ENCODE measurements around the gene HNRNPU.

The HNRNPU gene

DNA sequence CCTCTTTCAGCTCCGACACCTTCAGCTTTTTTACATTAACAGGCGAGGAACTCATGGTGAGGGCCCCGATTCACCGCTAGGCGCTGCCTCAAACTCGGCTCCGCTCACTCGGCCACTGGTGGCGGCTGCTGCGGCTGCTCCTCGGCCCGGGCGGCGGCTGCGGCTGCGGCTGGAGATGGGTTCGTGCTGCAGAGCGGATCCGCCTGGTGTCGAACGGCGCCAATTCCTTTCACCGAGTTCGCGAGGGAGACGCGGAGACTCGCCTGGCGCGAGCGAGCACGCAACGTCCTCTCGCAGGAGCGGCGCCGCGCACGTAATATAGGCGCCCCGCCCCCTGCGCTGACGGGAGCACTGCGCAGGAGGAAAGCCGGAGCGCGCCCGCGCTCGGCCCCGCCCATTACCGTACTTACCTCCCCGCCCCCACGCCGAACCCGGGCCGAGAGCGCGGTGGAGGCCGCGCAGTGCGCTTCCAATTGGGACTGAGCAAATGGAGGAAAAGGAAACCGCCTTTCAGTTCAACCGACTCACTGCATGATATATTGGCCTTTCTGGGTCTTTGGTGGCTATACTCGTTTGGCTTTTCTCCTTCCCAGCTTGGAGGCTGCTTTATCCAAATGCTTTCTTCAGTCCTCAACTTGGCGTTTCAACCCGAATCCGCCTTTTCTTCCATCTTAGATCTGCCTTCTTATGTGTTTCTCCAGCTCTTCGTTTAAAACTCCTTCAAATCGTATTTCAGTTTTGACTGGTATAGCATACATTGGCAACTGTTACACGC lies at the start of gene HNRNPU:
HNRNPU (minus strand) TSS at position 291 of the 775 bp plus-strand sequence; CDS start at position 55, 236 bp downstream.
- H3K27me3 ChIP-seq (ENCODE audit: control insufficient read depth in 1 of 2, insufficient read depth in 2 of 2, low read length in 2 of 2): no peaks in the 10 kb centered on the region
- peaks cover 31% of the 10 kb centered on the region in 2 donors for H3K4me1 ChIP-seq (ENCODE audit: control insufficient read depth in 1 of 2, insufficient read depth in 2 of 2, low read length in 2 of 2)
- H3K27ac ChIP-seq (ENCODE audit: low read depth, low read length): peak within 1 kb of the TSS; percentile 100
- H3K9ac ChIP-seq (ENCODE audit: low read depth in 1 of 2, low read length in 2 of 2): peak within 1 kb of the TSS; percentile 94 to 100
- H3K36me3 ChIP-seq (ENCODE audit: control insufficient read depth in 1 of 2, insufficient read depth in 2 of 2, low read length in 2 of 2): peaks cover 11 to 14% of the 10 kb centered on the region in 2 donors
- peak within 1 kb of the TSS; percentile 92 to 97 for H3K4me3 ChIP-seq (ENCODE audit: low read depth in 1 of 2, low read length in 2 of 2)
- H3K9me3 ChIP-seq (ENCODE audit: control insufficient read depth in 1 of 2, low read length in 2 of 2): no peaks in the 10 kb centered on the region

DNA sequence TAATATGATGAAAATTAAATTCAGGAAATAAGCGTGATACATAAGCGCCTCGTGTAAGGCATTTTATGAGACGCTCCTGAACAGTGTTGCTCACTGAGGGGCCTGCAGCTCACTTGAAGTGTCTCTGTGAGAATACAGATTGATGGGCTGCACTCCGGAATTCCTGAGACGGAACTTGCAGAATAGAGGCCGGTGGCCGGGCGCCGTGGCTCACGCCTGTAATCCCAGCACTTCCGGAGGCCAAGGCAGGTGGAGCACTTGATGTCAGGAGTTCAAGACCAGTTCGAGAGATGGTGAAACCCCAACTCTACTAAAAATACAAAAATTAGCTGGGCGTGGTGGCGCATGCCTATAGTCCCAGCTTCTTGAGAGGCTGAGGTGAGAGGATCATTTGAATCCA lies 49.5 kb upstream of the HNRNPU start:
- H3K4me1 ChIP-seq (ENCODE audit: control insufficient read depth in 1 of 2, insufficient read depth in 2 of 2, low read length in 2 of 2): peaks cover 0 to under 1% of the 10 kb centered on the region in 2 donors
- H3K27me3 ChIP-seq (ENCODE audit: control insufficient read depth in 1 of 2, insufficient read depth in 2 of 2, low read length in 2 of 2): no peaks in the 10 kb centered on the region
- no peak overlapping the region for H3K27ac ChIP-seq (ENCODE audit: low read depth, low read length)
- H3K36me3 ChIP-seq (ENCODE audit: control insufficient read depth in 1 of 2, insufficient read depth in 2 of 2, low read length in 2 of 2): no peaks in the 10 kb centered on the region
- H3K9ac ChIP-seq (ENCODE audit: low read depth in 1 of 2, low read length in 2 of 2): no peak overlapping the region
- no peaks in the 10 kb centered on the region for H3K9me3 ChIP-seq (ENCODE audit: control insufficient read depth in 1 of 2, low read length in 2 of 2)
- H3K4me3 ChIP-seq (ENCODE audit: low read depth in 1 of 2, low read length in 2 of 2): no peak overlapping the region

DNA sequence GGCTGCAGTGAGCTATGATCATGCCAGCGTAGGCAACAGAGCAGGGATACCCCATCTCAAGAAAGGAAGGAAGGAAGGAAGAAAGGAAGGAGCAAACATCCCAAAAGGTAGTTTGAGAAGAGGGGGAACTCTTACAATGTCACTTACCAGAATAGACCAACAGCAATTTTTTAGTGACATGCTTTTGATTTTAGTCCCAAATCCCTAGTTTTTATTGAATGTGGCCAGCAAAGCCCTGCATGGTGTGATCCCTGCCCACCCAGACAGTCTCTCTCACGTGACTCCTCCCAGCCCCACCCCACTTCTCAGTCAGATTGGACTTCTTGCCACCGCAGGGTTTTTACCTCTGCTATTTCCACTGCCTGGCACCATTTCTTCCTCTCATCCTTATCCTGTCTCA lies 39.8 kb upstream of the HNRNPU start:
- Histone ChIP-seq H3K9ac (ENCODE audit: low read depth in 1 of 2, low read length in 2 of 2) (no peak overlapping the region), H3K36me3 (ENCODE audit: control insufficient read depth in 1 of 2, insufficient read depth in 2 of 2, low read length in 2 of 2) (no peaks in the 10 kb centered on the region), H3K4me3 (ENCODE audit: low read depth in 1 of 2, low read length in 2 of 2) (no peak overlapping the region), H3K27ac (ENCODE audit: low read depth, low read length) (no peak overlapping the region), H3K9me3 (ENCODE audit: control insufficient read depth in 1 of 2, low read length in 2 of 2) (no peaks in the 10 kb centered on the region), H3K27me3 (ENCODE audit: control insufficient read depth in 1 of 2, insufficient read depth in 2 of 2, low read length in 2 of 2) (no peaks in the 10 kb centered on the region), H3K4me1 (ENCODE audit: control insufficient read depth in 1 of 2, insufficient read depth in 2 of 2, low read length in 2 of 2) (no peaks in the 10 kb centered on the region)

DNA sequence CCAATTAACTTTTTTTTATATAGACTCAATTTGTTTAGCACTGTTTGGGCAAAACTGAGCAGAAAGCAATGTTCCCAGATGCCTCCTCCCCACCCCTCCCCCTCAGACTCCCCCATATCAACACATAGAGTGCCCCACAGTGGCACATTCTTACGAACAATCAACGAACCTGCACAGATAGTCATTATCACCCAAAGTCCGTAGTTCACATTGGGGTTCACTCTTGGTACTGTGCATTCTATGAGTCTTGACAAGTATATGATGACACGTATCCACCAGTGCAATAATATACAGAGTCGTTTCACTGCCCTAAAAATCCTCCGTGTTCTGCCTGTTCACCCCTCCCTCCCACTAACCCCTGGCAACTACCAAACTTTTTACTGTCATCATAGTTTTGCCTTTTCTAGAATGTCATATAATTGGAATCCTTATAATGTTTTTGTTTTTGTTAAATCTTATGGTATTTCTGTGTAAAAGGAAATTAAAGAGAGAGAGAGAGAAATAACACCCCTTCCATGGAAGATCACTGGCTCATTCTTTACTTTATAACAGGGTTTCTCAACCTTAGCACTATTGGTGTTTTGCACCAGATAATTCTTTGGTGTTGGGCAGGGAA lies 37.2 kb upstream of the HNRNPU start:
- Histone ChIP-seq H3K4me1 (ENCODE audit: control insufficient read depth in 1 of 2, insufficient read depth in 2 of 2, low read length in 2 of 2) (no peaks in the 10 kb centered on the region), H3K9me3 (ENCODE audit: control insufficient read depth in 1 of 2, low read length in 2 of 2) (no peaks in the 10 kb centered on the region), H3K27ac (ENCODE audit: low read depth, low read length) (no peak overlapping the region), H3K4me3 (ENCODE audit: low read depth in 1 of 2, low read length in 2 of 2) (no peak overlapping the region), H3K36me3 (ENCODE audit: control insufficient read depth in 1 of 2, insufficient read depth in 2 of 2, low read length in 2 of 2) (no peaks in the 10 kb centered on the region), H3K27me3 (ENCODE audit: control insufficient read depth in 1 of 2, insufficient read depth in 2 of 2, low read length in 2 of 2) (no peaks in the 10 kb centered on the region), H3K9ac (ENCODE audit: low read depth in 1 of 2, low read length in 2 of 2) (no peak overlapping the region)

DNA sequence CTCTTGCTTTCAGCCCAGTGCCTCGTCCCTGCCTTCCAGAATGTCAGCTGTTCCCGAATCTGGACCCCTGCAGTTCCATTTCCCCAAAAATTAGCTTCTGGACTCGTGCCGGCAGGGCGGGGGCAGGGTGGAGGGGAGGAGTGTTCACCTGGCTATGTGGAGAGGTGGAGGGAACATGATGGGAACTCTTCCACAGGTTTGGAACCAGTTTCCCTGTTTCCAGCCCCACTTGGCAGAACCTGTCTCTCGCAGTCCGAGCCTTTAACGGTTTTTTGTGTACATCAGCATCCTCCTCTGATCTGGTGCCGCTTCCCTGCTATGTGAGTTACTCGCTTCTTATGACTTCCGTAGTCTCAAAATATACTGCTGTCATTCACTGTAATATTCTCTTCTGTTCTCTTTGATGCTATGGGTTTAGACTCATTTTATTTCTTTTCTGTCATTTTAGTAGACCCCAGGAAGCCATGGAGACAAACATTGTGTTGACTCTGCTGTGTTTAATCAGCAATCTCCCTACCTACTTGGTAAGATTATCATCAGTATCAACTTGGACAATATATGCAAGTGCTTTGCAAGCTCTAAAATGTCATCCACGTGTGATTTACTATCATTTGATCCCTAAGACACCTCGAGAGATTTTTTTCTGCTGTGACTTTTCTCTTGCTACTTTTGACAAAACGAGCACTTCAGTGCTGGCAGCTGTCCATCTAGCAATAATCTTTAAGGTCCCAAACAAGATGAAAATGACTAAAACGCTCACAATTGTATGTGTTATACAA lies 33.3 kb upstream of the HNRNPU start:
- H3K4me1 ChIP-seq (ENCODE audit: control insufficient read depth in 1 of 2, insufficient read depth in 2 of 2, low read length in 2 of 2): no peaks in the 10 kb centered on the region
- H3K27me3 ChIP-seq (ENCODE audit: control insufficient read depth in 1 of 2, insufficient read depth in 2 of 2, low read length in 2 of 2): no peaks in the 10 kb centered on the region
- no peaks in the 10 kb centered on the region for H3K9me3 ChIP-seq (ENCODE audit: control insufficient read depth in 1 of 2, low read length in 2 of 2)
- H3K9ac ChIP-seq (ENCODE audit: low read depth in 1 of 2, low read length in 2 of 2): no peak overlapping the region
- H3K36me3 ChIP-seq (ENCODE audit: control insufficient read depth in 1 of 2, insufficient read depth in 2 of 2, low read length in 2 of 2): no peaks in the 10 kb centered on the region
- H3K4me3 ChIP-seq (ENCODE audit: low read depth in 1 of 2, low read length in 2 of 2): no peak overlapping the region
- no peak overlapping the region for H3K27ac ChIP-seq (ENCODE audit: low read depth, low read length)

DNA sequence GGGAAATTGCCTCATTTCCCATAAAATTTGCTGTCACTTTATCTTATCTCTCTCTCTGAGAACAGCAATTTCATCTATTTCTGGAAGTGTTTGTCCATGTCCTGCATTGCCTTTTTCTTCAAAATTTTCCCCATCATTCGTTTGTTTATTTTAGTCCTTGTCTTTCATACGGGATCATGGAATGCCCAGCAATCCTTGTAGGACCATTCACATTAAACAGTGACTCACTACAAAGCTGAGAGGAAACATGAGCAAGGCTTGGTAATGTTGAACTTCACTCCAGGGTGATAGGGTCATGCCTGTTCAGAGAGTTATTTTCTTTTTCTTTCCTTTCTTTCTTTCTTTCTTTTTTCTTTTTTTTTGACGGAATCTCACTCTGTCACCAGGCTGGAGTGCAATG lies 32.2 kb upstream of the HNRNPU start:
- Histone ChIP-seq H3K9ac (ENCODE audit: low read depth in 1 of 2, low read length in 2 of 2) (no peak overlapping the region), H3K27ac (ENCODE audit: low read depth, low read length) (no peak overlapping the region), H3K27me3 (ENCODE audit: control insufficient read depth in 1 of 2, insufficient read depth in 2 of 2, low read length in 2 of 2) (no peaks in the 10 kb centered on the region), H3K4me3 (ENCODE audit: low read depth in 1 of 2, low read length in 2 of 2) (no peak overlapping the region), H3K9me3 (ENCODE audit: control insufficient read depth in 1 of 2, low read length in 2 of 2) (no peaks in the 10 kb centered on the region), H3K4me1 (ENCODE audit: control insufficient read depth in 1 of 2, insufficient read depth in 2 of 2, low read length in 2 of 2) (no peaks in the 10 kb centered on the region), H3K36me3 (ENCODE audit: control insufficient read depth in 1 of 2, insufficient read depth in 2 of 2, low read length in 2 of 2) (no peaks in the 10 kb centered on the region)

DNA sequence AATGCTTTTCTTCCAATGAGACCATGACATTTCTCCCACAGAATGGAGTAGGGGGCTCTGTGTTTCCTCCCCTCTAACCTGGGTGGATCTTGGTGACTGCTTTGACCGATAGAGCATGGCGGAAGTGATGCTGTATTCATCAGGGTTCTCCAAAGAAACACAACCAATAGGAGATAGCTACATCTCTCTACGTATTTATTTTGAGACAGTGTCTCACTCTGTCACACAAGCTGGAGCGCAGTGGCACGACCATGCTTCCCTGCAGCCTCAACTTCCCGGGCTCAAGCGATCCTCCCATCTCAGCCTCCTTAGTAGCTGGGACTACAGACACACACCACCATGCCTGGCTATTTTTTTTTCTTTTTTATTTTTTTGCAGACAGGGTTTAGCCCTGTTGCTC lies 29.5 kb upstream of the HNRNPU start:
- no peaks in the 10 kb centered on the region for H3K4me1 ChIP-seq (ENCODE audit: control insufficient read depth in 1 of 2, insufficient read depth in 2 of 2, low read length in 2 of 2)
- H3K9me3 ChIP-seq (ENCODE audit: control insufficient read depth in 1 of 2, low read length in 2 of 2): no peaks in the 10 kb centered on the region

DNA sequence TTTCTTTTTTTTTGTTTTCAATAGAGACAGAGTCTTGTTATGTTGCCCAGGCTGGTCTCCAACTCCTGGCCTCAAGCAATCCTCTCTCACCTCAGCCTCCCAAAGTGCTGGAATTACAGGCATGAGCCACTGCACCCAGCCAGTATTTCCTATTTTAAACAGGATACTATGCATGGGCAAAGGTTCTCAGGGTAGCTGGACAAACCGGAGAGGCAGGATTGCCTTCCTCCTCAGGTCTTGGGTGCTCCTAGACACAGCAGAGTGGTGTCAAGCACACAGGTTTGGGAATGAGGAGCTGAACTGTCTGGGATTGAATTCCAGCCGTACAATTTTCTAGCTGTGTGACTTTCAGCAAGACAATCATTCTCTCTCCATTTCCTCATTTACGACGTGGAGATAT lies 22.9 kb upstream of the HNRNPU start:
- H3K4me1 ChIP-seq (ENCODE audit: control insufficient read depth in 1 of 2, insufficient read depth in 2 of 2, low read length in 2 of 2): no peaks in the 10 kb centered on the region
- no peaks in the 10 kb centered on the region for H3K27me3 ChIP-seq (ENCODE audit: control insufficient read depth in 1 of 2, insufficient read depth in 2 of 2, low read length in 2 of 2)
- no peak overlapping the region for H3K9ac ChIP-seq (ENCODE audit: low read depth in 1 of 2, low read length in 2 of 2)
- H3K9me3 ChIP-seq (ENCODE audit: control insufficient read depth in 1 of 2, low read length in 2 of 2): no peaks in the 10 kb centered on the region
- no peak overlapping the region for H3K4me3 ChIP-seq (ENCODE audit: low read depth in 1 of 2, low read length in 2 of 2)
- H3K36me3 ChIP-seq (ENCODE audit: control insufficient read depth in 1 of 2, insufficient read depth in 2 of 2, low read length in 2 of 2): no peaks in the 10 kb centered on the region
- no peak overlapping the region for H3K27ac ChIP-seq (ENCODE audit: low read depth, low read length)

More for the DNA sequence above, 29.5 kb upstream of the HNRNPU start:
- Histone ChIP-seq H3K27me3 (ENCODE audit: control insufficient read depth in 1 of 2, insufficient read depth in 2 of 2, low read length in 2 of 2) (no peaks in the 10 kb centered on the region), H3K9ac (ENCODE audit: low read depth in 1 of 2, low read length in 2 of 2) (no peak overlapping the region), H3K4me3 (ENCODE audit: low read depth in 1 of 2, low read length in 2 of 2) (no peak overlapping the region), H3K27ac (ENCODE audit: low read depth, low read length) (no peak overlapping the region), H3K36me3 (ENCODE audit: control insufficient read depth in 1 of 2, insufficient read depth in 2 of 2, low read length in 2 of 2) (no peaks in the 10 kb centered on the region)

DNA sequence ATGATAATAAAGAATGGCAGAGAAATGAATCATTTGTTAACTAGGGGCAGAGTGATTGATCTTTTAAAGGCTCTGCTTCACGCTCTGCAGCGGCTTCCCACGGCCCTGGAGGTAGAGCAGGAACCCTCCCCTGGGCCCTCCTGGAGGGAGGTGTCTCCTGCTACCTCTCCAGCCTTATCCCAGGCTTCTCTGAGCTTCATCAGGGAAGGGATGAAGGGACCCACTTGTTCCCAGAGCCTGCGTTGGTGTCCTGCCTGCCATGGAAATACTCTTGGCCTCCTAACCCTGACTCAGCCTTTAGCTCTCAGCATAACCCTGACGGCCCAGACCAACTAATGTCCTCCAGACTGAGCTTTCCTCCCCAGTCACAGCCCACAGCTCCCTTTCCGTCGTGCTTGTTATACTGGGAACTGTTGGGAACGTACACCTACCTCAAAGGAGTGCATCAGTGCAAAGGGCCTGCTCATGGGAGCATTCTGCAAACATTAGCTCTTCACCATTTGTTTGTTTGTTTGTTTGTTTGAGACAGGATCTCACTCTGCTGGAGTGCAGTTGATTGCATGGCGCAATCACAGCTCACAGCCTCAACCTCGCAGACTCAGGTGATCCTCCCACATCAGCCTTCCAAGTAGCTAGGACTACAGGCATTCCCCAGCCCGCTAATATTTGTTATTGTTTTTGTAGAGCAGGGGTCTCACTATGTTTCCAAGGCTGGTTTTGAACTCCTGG lies 17.4 kb upstream of the HNRNPU start:
- no peak overlapping the region for H3K27ac ChIP-seq (ENCODE audit: low read depth, low read length)

More for the DNA sequence above, 17.4 kb upstream of the HNRNPU start:
- Histone ChIP-seq H3K9me3 (ENCODE audit: control insufficient read depth in 1 of 2, low read length in 2 of 2) (no peaks in the 10 kb centered on the region), H3K9ac (ENCODE audit: low read depth in 1 of 2, low read length in 2 of 2) (no peak overlapping the region), H3K4me3 (ENCODE audit: low read depth in 1 of 2, low read length in 2 of 2) (no peak overlapping the region), H3K4me1 (ENCODE audit: control insufficient read depth in 1 of 2, insufficient read depth in 2 of 2, low read length in 2 of 2) (no peaks in the 10 kb centered on the region), H3K27me3 (ENCODE audit: control insufficient read depth in 1 of 2, insufficient read depth in 2 of 2, low read length in 2 of 2) (no peaks in the 10 kb centered on the region), H3K36me3 (ENCODE audit: control insufficient read depth in 1 of 2, insufficient read depth in 2 of 2, low read length in 2 of 2) (no peaks in the 10 kb centered on the region)

Data from duodenal mucosa (tissue), 2 donors.